ENCODE measurements around the gene SEPTIN2. TPM values are rescaled to one million over a fixed set of nuclear protein-coding genes. Genes with fewer than 3 reads are reported as not detected.
A peak's percentile ranks its signal among the peaks of the same experiment; 100 is the strongest.

The SEPTIN2 gene
- total and polyA plus RNA-seq, 5 donors from 2014 or later = 131 to 191 (median 160) TPM

GRCh38 chr2:241308832-241309500 lies 6.8 kb upstream of the SEPTIN2 start:
- no peaks in the 10 kb centered on the region for H3K9me3 Mint-ChIP-seq
- no peaks in the 10 kb centered on the region for H3K9me3 ChIP-seq (ENCODE audit: control insufficient read depth in 2 of 2, low read length in 2 of 2)
- H3K4me3 Mint-ChIP-seq = peak overlapping the region in 1 of 4 donors; percentile 81

GRCh38 chr2:241309684-241310117 lies 6.0 kb upstream of the SEPTIN2 start:
- ATAC-seq (ENCODE audit: low read depth in 2 of 2) = peak; percentile 93 to 96

More at GRCh38 chr2:241308832-241309500, 6.8 kb upstream of the SEPTIN2 start:
- no peaks in the 10 kb centered on the region for H3K27me3 Mint-ChIP-seq
- H3K4me1 ChIP-seq (ENCODE audit: control insufficient read depth, insufficient read depth, low read length, poor library complexity, severe bottlenecking) = peaks cover 24% of the 10 kb centered on the region
- H3K36me3 Mint-ChIP-seq = peaks cover 11% of the 10 kb centered on the region
- no peak overlapping the region for H3K4me3 ChIP-seq (ENCODE audit: low read depth, low read length)
- H3K27ac Mint-ChIP-seq = peak overlapping the region; percentile 60 to 66 (median 65)
- no peaks in the 10 kb centered on the region for H3K27me3 ChIP-seq (ENCODE audit: control insufficient read depth, insufficient read depth, low read length)
- H3K27ac ChIP-seq (ENCODE audit: insufficient read depth, low read length, poor library complexity, severe bottlenecking) = peak overlapping the region; percentile 42
- peaks cover 25 to 74% (median 60%) of the 10 kb centered on the region in 4 donors for H3K4me1 Mint-ChIP-seq
- DNase-seq (no peak), ATAC-seq (ENCODE audit: low read depth in 2 of 2) (no peak)
- H3K36me3 ChIP-seq (ENCODE audit: control insufficient read depth, insufficient read depth, low read length) = peaks cover 3% of the 10 kb centered on the region

GRCh38 chr2:241310917-241311566 lies 4.7 kb upstream of the SEPTIN2 start:
- H3K4me3 ChIP-seq (ENCODE audit: low read depth, low read length) = no peak overlapping the region
- H3K27me3 ChIP-seq (ENCODE audit: control insufficient read depth, insufficient read depth, low read length) = no peaks in the 10 kb centered on the region
- H3K9me3 ChIP-seq (ENCODE audit: control insufficient read depth in 2 of 2, low read length in 2 of 2) = no peaks in the 10 kb centered on the region
- no peak for DNase-seq
- Mint-ChIP-seq H3K27ac (peak overlapping the region; percentile 50 to 85 (median 62)), H3K4me1 (peaks cover 29 to 71% (median 54%) of the 10 kb centered on the region in 4 donors), H3K9me3 (no peaks in the 10 kb centered on the region), H3K27me3 (peaks cover 6% of the 10 kb centered on the region), H3K4me3 (peak overlapping the region in 1 of 4 donors; percentile 10), H3K36me3 (peaks cover 11% of the 10 kb centered on the region)
- peaks cover 33% of the 10 kb centered on the region for H3K4me1 ChIP-seq (ENCODE audit: control insufficient read depth, insufficient read depth, low read length, poor library complexity, severe bottlenecking)
- no peak for ATAC-seq (ENCODE audit: low read depth in 2 of 2)
- no peak overlapping the region for H3K27ac ChIP-seq (ENCODE audit: insufficient read depth, low read length, poor library complexity, severe bottlenecking)
- H3K36me3 ChIP-seq (ENCODE audit: control insufficient read depth, insufficient read depth, low read length) = peaks cover 3% of the 10 kb centered on the region

More at GRCh38 chr2:241309684-241310117, 6.0 kb upstream of the SEPTIN2 start:
- H3K9me3 Mint-ChIP-seq = no peaks in the 10 kb centered on the region
- Histone ChIP-seq H3K4me1 (ENCODE audit: control insufficient read depth, insufficient read depth, low read length, poor library complexity, severe bottlenecking) (peaks cover 31% of the 10 kb centered on the region), H3K27me3 (ENCODE audit: control insufficient read depth, insufficient read depth, low read length) (no peaks in the 10 kb centered on the region), H3K9me3 (ENCODE audit: control insufficient read depth in 2 of 2, low read length in 2 of 2) (no peaks in the 10 kb centered on the region), H3K36me3 (ENCODE audit: control insufficient read depth, insufficient read depth, low read length) (peaks cover 3% of the 10 kb centered on the region), H3K4me3 (ENCODE audit: low read depth, low read length) (no peak overlapping the region), H3K27ac (ENCODE audit: insufficient read depth, low read length, poor library complexity, severe bottlenecking) (peak overlapping the region; percentile 42)
- peak overlapping the region; percentile 66 to 88 (median 85) for H3K27ac Mint-ChIP-seq
- peak; percentile 10 to 79 (median 32) for DNase-seq
- H3K27me3 Mint-ChIP-seq = no peaks in the 10 kb centered on the region
- peaks cover 11% of the 10 kb centered on the region for H3K36me3 Mint-ChIP-seq
- H3K4me1 Mint-ChIP-seq = peaks cover 29 to 74% (median 60%) of the 10 kb centered on the region in 4 donors
- peak overlapping the region in 3 of 4 donors; percentile 59 to 89 (median 81) for H3K4me3 Mint-ChIP-seq

GRCh38 chr2:241312082-241312481 lies 3.6 kb upstream of the SEPTIN2 start:
- Histone ChIP-seq H3K36me3 (ENCODE audit: control insufficient read depth, insufficient read depth, low read length) (peaks cover 3% of the 10 kb centered on the region), H3K9me3 (ENCODE audit: control insufficient read depth in 2 of 2, low read length in 2 of 2) (no peaks in the 10 kb centered on the region), H3K4me1 (ENCODE audit: control insufficient read depth, insufficient read depth, low read length, poor library complexity, severe bottlenecking) (peaks cover 42% of the 10 kb centered on the region), H3K27ac (ENCODE audit: insufficient read depth, low read length, poor library complexity, severe bottlenecking) (no peak overlapping the region), H3K4me3 (ENCODE audit: low read depth, low read length) (no peak overlapping the region), H3K27me3 (ENCODE audit: control insufficient read depth, insufficient read depth, low read length) (no peaks in the 10 kb centered on the region)
- ATAC-seq (ENCODE audit: low read depth in 2 of 2) (no peak), DNase-seq (no peak)
- H3K27me3 Mint-ChIP-seq = peaks cover 6% of the 10 kb centered on the region
- H3K4me3 Mint-ChIP-seq = peak overlapping the region in 1 of 4 donors; percentile 10
- peaks cover 33 to 80% (median 59%) of the 10 kb centered on the region in 4 donors for H3K4me1 Mint-ChIP-seq
- peaks cover 11% of the 10 kb centered on the region for H3K36me3 Mint-ChIP-seq
- H3K27ac Mint-ChIP-seq = peak overlapping the region in 1 of 3 donors; percentile 2
- no peaks in the 10 kb centered on the region for H3K9me3 Mint-ChIP-seq

- Histone ChIP-seq H3K27me3 (ENCODE audit: control insufficient read depth, insufficient read depth, low read length) (no peaks in the 10 kb centered on the region), H3K9me3 (ENCODE audit: control insufficient read depth in 2 of 2, low read length in 2 of 2) (no peaks in the 10 kb centered on the region), H3K4me3 (ENCODE audit: low read depth, low read length) (peak overlapping the region; percentile 92), H3K4me1 (ENCODE audit: control insufficient read depth, insufficient read depth, low read length, poor library complexity, severe bottlenecking) (peaks cover 57% of the 10 kb centered on the region), H3K27ac (ENCODE audit: insufficient read depth, low read length, poor library complexity, severe bottlenecking) (peak overlapping the region; percentile 98), H3K36me3 (ENCODE audit: control insufficient read depth, insufficient read depth, low read length) (peaks cover 3% of the 10 kb centered on the region)
- H3K4me1 Mint-ChIP-seq = peaks cover 43 to 82% (median 67%) of the 10 kb centered on the region in 4 donors
- no peak for DNase-seq
- peaks cover 6% of the 10 kb centered on the region for H3K27me3 Mint-ChIP-seq
- peak overlapping the region; percentile 92 to 100 (median 97) for H3K4me3 Mint-ChIP-seq
- H3K9me3 Mint-ChIP-seq = no peaks in the 10 kb centered on the region
- ATAC-seq (ENCODE audit: low read depth in 2 of 2) = no peak
- peaks cover 10% of the 10 kb centered on the region for H3K36me3 Mint-ChIP-seq
- peak overlapping the region in 2 of 3 donors; percentile 11 to 13 for H3K27ac Mint-ChIP-seq
Measured at GRCh38 chr2:241313543-241314095, 2.1 kb upstream of the SEPTIN2 start.

- H3K4me3 ChIP-seq (ENCODE audit: low read depth, low read length) = peak overlapping the region; percentile 92
- no peaks in the 10 kb centered on the region for H3K9me3 Mint-ChIP-seq
- no peak for DNase-seq
- peak overlapping the region; percentile 11 to 100 (median 99) for H3K27ac Mint-ChIP-seq
- peaks cover 42 to 81% (median 65%) of the 10 kb centered on the region in 4 donors for H3K4me1 Mint-ChIP-seq
- peaks cover 4% of the 10 kb centered on the region for H3K36me3 Mint-ChIP-seq
- peaks cover 6% of the 10 kb centered on the region for H3K27me3 Mint-ChIP-seq
- H3K9me3 ChIP-seq (ENCODE audit: control insufficient read depth in 2 of 2, low read length in 2 of 2) = no peaks in the 10 kb centered on the region
- no peaks in the 10 kb centered on the region for H3K27me3 ChIP-seq (ENCODE audit: control insufficient read depth, insufficient read depth, low read length)
- H3K4me1 ChIP-seq (ENCODE audit: control insufficient read depth, insufficient read depth, low read length, poor library complexity, severe bottlenecking) = peaks cover 58% of the 10 kb centered on the region
- H3K36me3 ChIP-seq (ENCODE audit: control insufficient read depth, insufficient read depth, low read length) = no peaks in the 10 kb centered on the region
- ATAC-seq (ENCODE audit: low read depth in 2 of 2) = no peak
- peak overlapping the region; percentile 92 to 100 (median 97) for H3K4me3 Mint-ChIP-seq
- H3K27ac ChIP-seq (ENCODE audit: insufficient read depth, low read length, poor library complexity, severe bottlenecking) = peak overlapping the region; percentile 98
Measured at GRCh38 chr2:241314226-241315092, 1.3 kb upstream of the SEPTIN2 start.

Data from CD4-positive, CD25-positive, alpha-beta regulatory T cell (primary cell).